ENCODE data around the gene EIF4G1.

The EIF4G1 gene

GRCh38 chr3:184349563-184350470, 35.4 kb downstream of the EIF4G1 start:
- TF ChIP-seq CTCF (IDR thresholded peaks at IDR 0.05; ENCODE audit: low read depth, low read length, missing control alignments): no peak
- DNase-seq (ENCODE audit: extremely low read depth, low read depth): no peak
- H3K4me3 ChIP-seq (replicated peaks; ENCODE audit: low read depth, low read length): no peak overlapping the region

GRCh38 chr3:184350618-184351017, 36.2 kb downstream of the EIF4G1 start:
- DNase-seq (ENCODE audit: extremely low read depth, low read depth): no peak
- no peak overlapping the region for H3K4me3 ChIP-seq (replicated peaks; ENCODE audit: low read depth, low read length)
- no peak for TF ChIP-seq CTCF (IDR thresholded peaks at IDR 0.05; ENCODE audit: low read depth, low read length, missing control alignments)

- TF ChIP-seq CTCF (IDR thresholded peaks at IDR 0.05; ENCODE audit: low read depth, low read length, missing control alignments): no peak
- no peak overlapping the region for H3K4me3 ChIP-seq (replicated peaks; ENCODE audit: low read depth, low read length)
These were observed 37.2 kb downstream of the EIF4G1 start for GRCh38 chr3:184351511-184352148.

GRCh38 chr3:184352149-184352785, 37.9 kb downstream of the EIF4G1 start:
- H3K4me3 ChIP-seq (replicated peaks; ENCODE audit: low read depth, low read length): no peak overlapping the region
- no peak for TF ChIP-seq CTCF (IDR thresholded peaks at IDR 0.05; ENCODE audit: low read depth, low read length, missing control alignments)
- no peak for DNase-seq (ENCODE audit: extremely low read depth, low read depth)

More at GRCh38 chr3:184351511-184352148, 37.2 kb downstream of the EIF4G1 start:
- no peak for DNase-seq (ENCODE audit: extremely low read depth, low read depth)

- no peak overlapping the region for H3K4me3 ChIP-seq (replicated peaks; ENCODE audit: low read depth, low read length)
- TF ChIP-seq CTCF (IDR thresholded peaks at IDR 0.05; ENCODE audit: low read depth, low read length, missing control alignments): no peak
- DNase-seq (ENCODE audit: extremely low read depth, low read depth): no peak
These were observed 38.6 kb downstream of the EIF4G1 start for GRCh38 chr3:184352897-184353545.

- no peak for TF ChIP-seq CTCF (IDR thresholded peaks at IDR 0.05; ENCODE audit: low read depth, low read length, missing control alignments)
These were observed 39.1 kb downstream of the EIF4G1 start for GRCh38 chr3:184353546-184353941.

More at GRCh38 chr3:184353546-184353941, 39.1 kb downstream of the EIF4G1 start:
- no peak for DNase-seq (ENCODE audit: extremely low read depth, low read depth)
- no peak overlapping the region for H3K4me3 ChIP-seq (replicated peaks; ENCODE audit: low read depth, low read length)
